Inferior parietal cortex (tissue), 1 donor: Measurements from ENCODE around the gene CWH43.
"Not testable (repeated sequence)": the region's sequence is repeated elsewhere in the genome, so short reads cannot be mapped to it uniquely, and the experiment has no call there.

Experiments used
- DNase-seq: peaks from one replicate; pipeline ENCODE4 v3.0.0-alpha.2; 2016; ENCODE audit errors: extremely low spot score

CWH43 gene

DNA sequence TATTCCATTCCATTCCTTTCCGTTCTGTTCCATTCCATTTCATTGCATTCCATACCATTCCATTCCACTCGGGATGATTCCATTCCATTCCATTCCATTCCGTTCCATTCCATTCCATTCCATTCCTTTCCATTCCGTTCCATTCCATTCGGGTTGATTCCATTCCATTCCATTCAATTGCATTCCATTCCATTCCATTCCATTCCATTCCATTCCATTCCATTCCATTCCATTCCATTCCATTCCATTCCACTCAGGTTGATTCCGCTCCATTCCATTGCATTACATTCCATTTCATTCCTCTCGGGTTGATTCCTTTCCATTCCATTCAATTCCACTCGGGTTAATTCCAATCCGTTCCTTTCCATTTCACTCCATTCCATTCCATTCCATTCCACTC is 111.0 kb downstream of the CWH43 start:
- DNase-seq, result not testable (repeated sequence)

DNA sequence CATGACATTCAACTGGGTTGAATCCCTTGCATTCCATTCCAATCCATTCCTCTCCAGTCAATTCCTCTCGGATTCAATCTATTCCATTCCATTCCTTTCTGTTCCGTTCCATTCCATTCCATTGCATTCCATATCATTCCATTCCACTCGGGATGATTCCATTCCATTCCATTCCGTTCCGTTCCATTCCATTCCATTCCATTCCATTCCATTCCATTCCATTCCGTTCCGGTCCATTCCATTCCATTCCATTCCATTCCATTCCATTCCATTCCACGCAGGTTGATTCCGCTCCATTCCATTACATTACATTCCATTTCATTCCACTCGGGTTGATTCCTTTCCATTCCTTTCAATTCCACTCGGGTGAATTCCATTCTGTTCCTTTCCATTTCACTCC is 111.4 kb downstream of the CWH43 start:
- DNase-seq, result not testable (repeated sequence)

DNA sequence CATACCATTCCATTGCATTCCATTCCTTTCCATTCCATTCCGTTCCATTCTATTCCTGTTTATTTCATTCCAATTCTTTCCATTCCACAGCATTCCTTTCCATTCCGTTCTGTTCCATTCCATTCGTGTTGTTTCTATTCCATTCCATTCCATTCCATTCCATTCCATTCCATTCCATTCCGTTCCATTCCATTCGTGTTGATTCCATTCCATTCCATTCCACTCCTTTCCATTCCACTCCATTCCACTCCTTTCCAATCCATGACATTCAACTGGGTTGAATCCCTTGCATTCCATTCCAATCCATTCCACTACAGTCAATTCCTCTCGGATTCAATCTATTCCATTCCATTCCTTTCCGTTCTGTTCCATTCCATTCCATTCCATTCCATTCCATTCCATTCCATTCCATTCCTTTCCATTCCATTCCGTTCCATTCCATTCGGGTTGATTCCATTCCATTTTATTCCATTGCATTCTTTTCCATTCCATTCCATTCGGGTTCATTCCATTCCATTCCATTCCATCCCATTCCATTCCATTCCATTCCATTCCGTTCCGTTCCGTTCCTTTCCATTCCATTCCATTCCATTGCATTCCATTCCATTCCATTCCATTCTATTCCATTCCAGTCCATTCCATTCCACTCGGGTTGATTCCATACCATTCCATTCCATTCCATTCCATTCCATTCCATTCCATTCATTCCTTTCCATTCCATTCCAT is 112.1 kb downstream of the CWH43 start:
- DNase-seq, result not testable (repeated sequence)

DNA sequence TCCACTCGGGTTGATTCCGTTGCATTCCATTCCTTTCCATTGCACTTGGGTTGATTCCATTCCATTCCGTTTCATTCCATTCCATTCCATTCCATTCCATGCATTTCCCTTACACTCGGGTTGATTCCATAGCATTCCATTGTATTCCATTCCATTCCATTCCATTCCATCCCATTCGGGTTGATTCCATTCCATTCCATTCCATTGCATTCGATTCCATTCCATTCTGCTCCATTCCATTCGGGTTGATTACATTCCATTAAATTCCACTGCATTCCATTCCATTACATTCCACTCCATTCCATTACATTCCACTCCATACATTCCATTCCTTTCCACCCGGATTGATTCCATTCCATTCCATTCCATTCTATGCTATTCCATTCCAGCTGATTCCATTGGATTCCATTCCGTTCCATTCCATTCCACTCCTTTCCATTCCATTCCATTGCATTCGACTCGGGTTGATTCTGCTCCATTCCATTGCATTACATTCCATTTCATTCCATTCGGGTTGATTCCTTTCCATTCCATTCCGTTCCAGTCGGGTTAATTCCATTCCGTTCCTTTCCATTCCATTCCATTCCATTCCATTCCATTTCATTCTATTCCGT is 113.9 kb downstream of the CWH43 start:
- not testable (repeated sequence) for DNase-seq

DNA sequence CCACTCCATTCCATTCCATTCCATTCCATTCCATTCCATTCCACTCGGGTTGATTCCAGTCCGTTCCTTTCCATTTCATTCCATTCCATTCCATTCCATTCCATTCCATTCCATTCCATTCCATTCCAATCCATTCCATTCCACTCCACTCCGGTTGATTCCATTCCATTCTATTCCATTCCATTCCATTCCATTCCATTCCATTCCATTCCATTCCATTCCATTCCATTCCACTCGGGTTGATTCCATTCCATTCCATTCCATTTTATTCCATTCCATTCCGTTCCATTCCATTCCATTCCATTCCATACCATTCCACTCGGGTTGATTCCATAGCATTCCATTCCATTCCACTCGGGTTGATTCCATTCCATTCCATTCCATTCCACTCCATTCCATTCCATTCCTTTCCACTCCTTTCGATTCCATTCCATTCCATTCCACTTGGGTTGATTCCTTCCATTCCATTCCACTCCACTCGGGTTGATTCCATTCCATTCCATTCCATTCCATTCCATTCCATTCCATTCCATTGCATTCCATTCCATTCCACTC is 116.3 kb downstream of the CWH43 start:
- DNase-seq, result not testable (repeated sequence)

DNA sequence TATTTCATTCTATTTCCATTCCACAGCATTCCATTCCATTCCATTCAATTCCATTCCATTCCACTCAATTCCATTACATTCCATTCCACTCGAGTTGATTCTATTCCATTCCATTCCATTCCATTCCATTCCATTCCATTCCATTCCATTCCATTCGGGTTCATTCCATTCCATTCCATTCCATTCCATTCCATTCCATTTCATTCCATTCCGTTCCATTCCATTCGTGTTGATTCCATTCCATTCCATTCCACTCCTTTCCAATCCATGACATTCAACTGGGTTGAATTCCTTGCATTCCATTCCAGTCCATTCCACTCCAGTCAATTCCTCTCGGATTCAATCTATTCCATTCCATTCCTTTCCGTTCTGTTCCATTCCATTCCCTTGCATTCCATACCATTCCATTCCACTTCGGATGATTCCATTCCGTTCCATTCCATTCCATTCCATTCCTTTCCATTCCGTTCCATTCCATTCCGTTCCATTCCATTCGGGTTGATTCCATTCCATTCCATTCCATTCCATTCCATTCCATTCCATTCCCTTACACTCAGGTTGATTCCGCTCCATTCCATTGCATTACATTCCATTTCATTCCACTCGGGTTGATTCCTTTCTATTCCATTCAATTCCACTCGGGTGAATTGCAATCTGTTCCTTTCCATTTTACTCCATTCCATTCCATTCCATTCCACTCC is 117.5 kb downstream of the CWH43 start:
- not testable (repeated sequence) for DNase-seq

DNA sequence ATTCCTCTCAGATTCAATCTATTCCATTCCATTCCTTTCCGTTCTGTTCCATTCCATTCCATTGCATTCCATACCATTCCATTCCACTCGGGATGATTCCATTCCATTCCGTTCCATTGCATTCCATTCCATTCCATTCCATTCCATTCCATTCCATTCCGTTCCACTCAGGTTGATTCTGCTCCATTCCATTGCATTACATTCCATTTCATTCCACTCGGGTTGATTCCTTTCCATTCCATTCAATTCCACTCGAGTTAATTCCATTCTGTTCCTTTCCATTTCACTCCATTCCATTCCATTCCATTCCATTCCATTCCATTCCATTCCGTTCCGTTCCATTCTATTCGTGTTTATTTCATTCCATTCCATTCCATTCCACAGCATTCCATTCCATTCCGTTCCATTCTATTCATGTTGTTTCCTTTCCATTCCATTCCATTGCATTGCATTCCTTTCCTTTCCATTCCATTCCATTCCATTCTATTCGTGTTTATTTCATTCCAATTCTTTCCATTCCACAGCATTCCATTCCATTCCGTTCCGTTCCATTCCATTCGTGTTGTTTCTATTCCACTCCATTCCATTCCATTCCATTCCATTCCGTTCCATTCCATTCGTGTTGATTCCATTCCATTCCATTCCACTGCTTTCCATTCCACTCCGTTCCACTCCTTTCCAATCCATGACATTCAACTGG is 118.3 kb downstream of the CWH43 start:
- not testable (repeated sequence) for DNase-seq

DNA sequence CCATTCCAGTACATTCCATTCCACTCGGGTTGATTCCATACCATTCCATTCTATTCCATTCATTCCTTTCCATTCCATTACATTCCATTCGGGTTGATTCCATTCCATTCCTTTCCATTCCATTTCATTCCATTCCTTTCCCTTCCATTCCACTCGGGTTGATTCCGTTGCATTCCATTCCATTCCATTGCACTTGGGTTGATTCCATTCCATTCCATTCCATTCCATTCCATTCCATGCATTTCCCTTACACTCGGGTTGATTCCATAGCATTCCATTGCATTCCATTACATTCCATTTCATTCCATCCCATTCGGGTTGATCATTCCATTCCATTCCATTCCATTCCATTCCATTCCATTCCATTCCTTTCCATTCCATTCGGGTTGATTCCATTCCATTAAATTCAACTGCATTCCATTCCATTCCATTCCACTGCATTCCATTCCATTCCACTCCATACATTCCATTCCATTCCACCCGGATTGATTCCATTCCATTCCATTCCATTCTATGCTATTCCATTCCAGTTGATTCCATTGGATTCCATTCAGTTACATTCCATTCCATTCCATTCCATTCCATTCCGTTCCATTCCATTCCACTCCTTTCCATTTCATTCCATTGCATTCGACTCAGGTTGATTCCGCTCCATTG is 119.3 kb downstream of the CWH43 start:
- DNase-seq, result not testable (repeated sequence)

DNA sequence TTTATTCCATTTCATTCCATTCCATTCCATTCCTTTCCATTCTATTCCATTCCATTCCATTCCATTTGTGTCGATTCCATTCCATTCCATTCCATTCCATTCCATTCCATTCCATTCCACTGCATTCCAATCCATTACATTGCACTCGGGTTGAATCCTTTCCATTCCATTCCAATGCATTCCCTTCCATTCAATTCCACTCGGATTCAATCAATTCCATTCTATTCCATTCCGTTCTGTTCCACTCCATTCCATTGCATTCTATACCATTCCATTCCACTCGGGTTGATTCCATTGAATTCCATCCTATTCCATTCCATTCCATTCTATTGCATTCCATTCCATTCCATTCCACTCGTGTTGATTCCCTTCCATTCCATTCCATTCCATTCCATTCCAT is 121.2 kb downstream of the CWH43 start:
- DNase-seq, result peak; percentile 53

DNA sequence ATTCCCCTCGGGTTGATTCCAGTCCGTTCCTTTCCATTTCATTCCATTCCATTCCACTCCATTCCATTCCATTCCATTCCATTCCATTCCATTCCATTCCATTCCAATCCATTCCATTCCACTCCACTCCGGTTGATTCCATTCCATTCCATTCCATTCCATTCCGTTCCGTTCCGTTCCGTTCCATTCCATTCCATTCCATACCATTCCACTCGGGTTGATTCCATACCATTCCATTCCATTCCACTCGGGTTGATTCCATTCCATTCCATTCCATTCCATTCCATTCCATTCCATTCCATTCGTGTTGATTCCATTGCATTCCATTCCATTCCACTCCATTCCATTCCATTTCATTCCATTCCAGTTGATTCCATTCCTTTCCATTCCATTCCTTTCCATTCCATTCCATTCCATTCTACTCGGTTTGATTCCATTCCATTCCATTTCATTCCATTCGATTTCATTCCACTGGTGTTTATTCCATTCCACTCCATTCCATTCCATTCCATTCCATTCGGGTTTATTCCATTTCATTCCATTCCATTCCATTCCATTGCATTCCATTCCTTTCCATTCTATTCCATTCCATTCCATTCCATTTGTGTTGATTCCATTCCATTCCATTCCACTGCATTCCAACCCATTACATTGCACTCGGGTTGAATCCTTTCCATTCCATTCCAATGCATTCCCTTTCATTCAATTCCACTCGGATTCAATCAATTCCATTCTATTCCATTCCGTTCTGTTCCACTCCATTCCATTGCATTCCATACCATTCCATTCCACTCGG is 122.3 kb downstream of the CWH43 start:
- DNase-seq, result not testable (repeated sequence)

DNA sequence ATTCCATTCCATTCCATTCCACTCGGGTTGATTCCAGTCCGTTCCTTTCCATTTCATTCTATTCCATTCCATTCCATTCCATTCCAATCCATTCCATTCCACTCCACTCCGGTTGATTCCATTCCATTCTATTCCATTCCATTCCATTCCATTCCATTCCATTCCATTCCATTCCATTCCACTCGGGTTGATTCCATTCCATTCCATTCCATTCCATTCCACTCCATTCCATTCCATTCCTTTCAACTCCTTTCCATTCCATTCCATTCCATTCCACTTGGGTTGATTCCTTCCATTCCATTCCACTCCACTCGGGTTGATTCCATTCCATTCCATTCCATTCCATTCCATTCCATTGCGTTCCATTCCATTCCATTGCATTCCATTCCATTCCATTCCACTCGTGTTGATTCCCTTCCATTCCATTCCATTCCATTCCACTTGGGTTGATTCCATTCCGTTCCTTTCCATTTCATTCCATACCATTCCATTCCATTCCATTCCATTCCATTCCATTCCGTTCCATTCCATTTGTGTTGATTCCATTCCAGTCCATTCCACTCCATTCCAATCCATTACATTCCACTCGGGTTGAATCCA is 123.6 kb downstream of the CWH43 start:
- DNase-seq, result not testable (repeated sequence)

DNA sequence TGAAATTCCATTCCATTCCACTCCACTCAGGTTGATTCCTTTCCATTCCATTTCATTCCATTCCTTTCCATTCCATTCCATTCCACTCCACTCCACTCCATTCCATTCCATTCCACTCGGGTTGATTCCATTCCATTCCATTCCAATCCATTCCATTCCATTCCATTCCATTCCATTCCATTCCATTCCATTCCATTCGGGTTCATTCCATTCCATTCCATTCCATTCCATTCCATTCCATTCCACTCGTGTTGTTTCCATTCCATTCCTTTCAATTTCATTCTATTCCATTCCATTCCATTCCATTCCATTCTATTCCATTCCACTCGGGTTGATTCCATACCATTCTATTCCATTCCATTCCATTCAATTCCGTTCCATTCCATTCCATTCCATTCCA is 124.5 kb downstream of the CWH43 start:
- DNase-seq, result not testable (repeated sequence)
